Measurements from ENCODE around the gene DVL2.
"Not testable (repeated sequence)": the region's sequence is repeated elsewhere in the genome, so short reads cannot be mapped to it uniquely, and the experiment has no call there.

Gene DVL2

GRCh38 chr17:7196651-7197401 lies 37.5 kb downstream of the DVL2 start:
- DNase-seq (ENCODE audit: low read depth) = no peak

DNA sequence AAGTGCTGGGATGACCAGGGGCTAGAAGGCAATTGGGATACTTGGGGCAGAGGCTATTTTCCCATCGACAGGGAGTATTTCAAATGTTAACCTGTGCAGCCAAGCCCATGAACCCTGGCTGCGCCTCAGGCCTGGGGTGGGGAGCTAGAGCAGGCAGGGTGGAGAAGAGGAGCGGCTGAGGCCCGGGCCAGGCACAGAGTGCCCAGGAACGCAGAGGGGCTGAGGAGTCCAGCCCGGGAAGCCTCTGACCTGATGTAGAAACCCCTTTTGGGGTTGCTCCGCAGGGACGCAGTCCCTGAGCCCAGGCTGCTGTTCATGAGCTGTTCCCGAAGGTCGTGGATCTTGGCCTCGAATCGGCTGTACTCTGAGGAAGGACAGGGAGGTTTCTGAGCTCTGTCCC lies 38.3 kb downstream of the DVL2 start:
- no peak for DNase-seq (ENCODE audit: low read depth)

GRCh38 chr17:7192271-7192937 lies 41.9 kb downstream of the DVL2 start:
- DNase-seq (ENCODE audit: low read depth) = no peak

GRCh38 chr17:7191571-7192270 lies 42.6 kb downstream of the DVL2 start:
- no peak for DNase-seq (ENCODE audit: low read depth)

DNA sequence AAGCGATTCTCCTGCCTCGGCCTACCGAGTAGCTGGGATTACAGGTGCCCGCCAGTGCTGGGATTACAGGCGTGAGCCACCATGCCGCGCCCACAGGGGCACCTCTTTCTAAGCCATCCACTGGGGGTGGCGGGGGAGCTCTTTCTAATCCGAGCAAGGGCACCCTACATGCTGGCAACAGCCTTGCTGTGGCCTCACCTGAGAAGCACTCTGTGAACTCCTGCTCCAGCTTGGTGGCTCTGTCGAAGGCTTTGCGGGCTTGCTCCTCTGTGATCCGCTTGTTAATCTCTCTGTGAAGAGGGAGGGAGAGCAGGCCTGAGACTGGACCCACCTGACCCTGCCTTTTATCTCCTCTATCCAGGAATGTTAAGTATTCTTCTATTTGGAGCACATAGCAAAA lies 43.2 kb downstream of the DVL2 start:
- no peak for DNase-seq (ENCODE audit: low read depth)

- DNase-seq (ENCODE audit: low read depth) = no peak
These were observed 43.9 kb downstream of the DVL2 start for GRCh38 chr17:7190276-7190917.

GRCh38 chr17:7186241-7186640 lies 48.1 kb downstream of the DVL2 start:
- no peak for DNase-seq (ENCODE audit: low read depth)

GRCh38 chr17:7184647-7185046 lies 49.7 kb downstream of the DVL2 start:
- no peak for DNase-seq (ENCODE audit: low read depth)

DNA sequence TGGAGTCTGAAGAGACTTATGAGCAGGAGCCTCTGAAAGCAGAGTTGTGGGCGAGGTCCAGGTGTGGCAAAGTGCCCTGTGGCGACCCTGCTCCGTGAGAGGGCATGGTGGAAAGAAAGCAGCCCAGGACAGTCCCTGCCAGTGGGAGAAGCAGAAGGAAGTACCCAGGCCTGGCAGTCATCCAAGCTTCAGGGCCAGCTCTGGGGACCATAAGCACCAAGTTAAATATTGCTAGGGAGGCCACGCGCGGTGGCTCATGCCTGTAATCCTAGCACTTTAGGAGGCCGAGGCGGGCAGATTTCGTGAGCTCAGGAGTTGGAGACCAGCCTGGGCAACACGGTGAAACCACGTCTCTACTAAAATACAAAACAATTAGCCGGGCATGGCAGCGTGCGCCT lies 50.2 kb downstream of the DVL2 start:
- no peak for DNase-seq (ENCODE audit: low read depth)

- DNase-seq (ENCODE audit: low read depth) = no peak
These were observed 50.8 kb downstream of the DVL2 start for GRCh38 chr17:7183433-7184090.

- DNase-seq (ENCODE audit: low read depth) = not testable (repeated sequence)
These were observed 52.2 kb downstream of the DVL2 start for GRCh38 chr17:7182101-7182500.

- no peak for DNase-seq (ENCODE audit: low read depth)
These were observed 54.7 kb downstream of the DVL2 start, which contains the start of gene ASGR1 for GRCh38 chr17:7179317-7180254. ASGR1 (minus strand) TSS chr17:7179370; CDS start chr17:7178563, 807 bp downstream.

DNA sequence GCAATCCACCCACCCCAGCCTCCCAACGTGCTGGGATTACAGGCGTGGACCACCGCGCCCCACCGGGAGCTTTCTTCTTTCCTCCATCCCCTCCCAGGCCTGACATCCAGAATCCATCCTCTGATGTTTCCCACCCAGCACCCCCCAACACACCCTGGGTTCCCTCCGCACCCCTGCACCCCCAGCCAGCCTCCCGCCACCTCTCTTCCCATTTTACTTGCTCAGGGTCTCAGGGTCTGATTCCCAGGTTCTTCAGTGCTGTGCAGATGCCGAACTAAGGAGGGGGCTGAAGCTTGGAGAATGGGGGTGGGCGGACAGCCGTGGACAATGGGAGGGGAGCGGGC lies 55.4 kb downstream of the DVL2 start:
- DNase-seq (ENCODE audit: low read depth) = no peak

DNA sequence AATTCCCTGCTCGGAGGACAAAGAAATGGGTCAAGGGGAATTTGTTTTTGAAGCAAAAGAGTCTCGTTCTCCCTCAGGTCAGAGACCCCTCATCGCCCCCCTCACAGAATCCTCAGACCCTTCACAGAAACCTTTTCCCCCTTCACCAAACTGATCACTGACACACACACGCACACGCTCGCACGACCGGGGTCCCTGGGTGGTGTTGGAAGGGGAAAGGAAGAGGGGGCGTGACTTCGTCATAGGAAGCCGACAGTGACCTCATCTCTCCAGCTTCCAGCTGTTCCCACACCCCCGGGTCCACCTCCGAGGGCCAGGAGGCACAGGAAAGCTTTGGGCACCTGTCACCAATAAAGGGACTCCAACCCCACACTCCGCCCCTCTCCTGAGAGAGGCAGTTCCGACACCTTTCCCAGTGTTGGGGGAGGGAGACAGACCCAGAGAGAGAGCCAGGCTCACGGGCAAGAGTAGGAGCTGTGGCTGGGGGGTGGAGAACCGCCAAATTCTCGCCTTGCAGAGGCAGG lies 56.3 kb downstream of the DVL2 start:
- DNase-seq (ENCODE audit: low read depth) = no peak

DNA sequence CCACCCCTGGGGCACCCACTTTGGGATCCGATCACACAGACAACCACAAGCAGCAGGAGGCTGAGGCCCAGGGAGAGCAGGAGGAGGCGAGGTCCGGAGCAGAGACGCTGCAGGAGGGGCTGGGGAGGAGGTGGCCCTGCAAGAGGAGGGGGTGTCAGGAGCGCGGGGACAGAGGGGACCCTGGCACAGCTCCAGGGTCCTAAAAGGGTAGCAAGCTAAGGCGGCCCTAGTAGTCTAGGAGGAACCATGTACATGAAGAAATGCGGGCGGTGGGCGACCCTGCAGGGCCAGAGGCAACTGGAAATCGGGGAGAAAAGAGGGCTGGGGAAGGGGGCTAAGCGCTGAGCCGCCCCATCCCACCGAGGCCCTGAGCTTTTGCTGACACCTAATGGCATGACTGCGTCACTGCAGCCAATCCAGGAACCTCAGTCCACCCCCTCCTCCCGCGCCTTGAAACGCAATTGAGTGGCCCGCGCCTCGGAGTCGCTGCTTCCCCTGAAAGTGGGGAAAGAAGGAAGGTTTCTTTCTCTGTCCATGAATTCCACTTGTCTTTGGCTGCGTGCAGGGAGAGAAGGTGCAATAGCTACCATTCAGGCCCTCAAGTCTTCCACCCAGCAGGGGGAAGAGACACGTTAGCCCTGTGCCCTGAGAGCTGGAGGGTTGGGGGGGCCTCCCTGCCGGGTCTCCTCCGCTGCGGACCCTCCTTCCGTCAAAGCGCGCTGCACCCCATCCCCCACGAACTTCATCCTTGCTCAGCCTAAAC lies 56.9 kb downstream of the DVL2 start:
- DNase-seq (ENCODE audit: low read depth) = peak; percentile 57

- no peak for DNase-seq (ENCODE audit: low read depth)
These were observed 57.5 kb downstream of the DVL2 start for GRCh38 chr17:7176841-7177190.

- no peak for DNase-seq (ENCODE audit: low read depth)
These were observed 58.0 kb downstream of the DVL2 start for GRCh38 chr17:7176107-7176840.

Measured in activated T-cell treated with anti-CD3 and anti-CD28 coated beads for 48 hours (primary cell).